GM03348 (cell line): ENCODE data around the gene ZNF398.

Experiments used
- DNase-seq: peaks from one replicate; pipeline ENCODE4 v3.0.0; 2012; ENCODE audit warnings: low spot score

The ZNF398 gene

DNA sequence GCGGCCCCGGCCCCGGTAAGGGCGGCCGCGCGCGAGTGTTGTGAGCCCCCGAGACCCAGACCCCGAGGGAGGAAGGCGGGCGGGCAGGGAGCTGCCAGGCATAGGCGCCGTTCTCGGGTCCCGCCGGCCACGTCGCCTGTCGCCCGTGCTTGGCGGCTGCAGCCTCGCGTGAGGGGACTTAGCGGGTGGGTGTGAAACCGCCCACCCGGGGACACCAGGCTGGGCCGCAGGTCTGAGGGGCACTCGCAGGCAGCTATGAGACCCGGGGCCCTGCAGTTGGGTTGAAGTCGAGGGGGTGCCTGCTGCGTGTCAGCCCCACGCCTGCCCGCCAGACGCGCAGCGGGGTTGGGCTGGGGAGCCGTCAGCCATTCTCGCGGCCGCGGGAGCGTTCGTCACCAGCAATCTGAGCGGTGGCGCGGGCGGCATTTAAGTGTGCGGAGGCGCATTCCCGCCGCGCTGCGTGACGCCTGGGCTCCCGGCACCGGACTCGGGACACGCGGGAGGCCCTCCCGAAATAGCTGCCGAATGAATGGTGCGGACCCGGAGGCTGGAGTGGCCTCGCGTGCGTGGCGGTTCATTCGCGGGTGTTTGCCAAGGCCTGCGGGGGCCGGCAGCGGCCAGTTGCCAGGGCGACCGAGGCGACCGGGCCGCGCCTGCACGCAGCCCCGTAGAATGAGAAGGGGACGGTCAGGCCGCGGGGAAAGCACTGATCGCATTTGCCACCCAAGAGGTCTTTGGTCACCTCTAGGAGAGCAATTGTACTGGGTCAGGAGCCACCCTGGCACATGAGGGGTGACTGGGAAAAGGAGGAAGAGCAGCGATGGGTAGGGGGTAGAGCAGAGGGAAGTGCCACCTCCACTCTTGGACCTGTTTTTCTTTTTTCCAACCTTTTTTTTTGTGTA is 750 bp downstream of the ZNF398 start:
- peak; percentile 84 for DNase-seq

DNA sequence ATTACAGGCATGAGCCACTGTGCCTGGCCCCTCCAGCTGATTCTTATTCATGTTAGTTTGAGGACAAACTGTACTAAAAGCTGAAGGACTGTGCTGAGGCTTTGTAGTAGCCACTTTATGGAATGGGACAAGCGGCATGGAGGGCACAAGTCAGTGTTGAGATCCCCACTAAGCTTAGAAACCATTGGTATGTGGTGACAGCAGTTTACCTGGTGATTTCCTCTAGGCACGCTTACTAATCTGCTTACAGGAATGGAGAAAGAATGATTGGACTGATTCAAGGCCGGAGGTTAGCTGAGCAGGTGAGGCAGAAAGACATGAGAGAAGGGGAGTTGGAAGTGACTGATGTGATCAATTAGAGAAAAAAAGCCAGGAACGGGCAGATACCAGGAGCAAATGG is 3.7 kb downstream of the ZNF398 start:
- DNase-seq: no peak

DNA sequence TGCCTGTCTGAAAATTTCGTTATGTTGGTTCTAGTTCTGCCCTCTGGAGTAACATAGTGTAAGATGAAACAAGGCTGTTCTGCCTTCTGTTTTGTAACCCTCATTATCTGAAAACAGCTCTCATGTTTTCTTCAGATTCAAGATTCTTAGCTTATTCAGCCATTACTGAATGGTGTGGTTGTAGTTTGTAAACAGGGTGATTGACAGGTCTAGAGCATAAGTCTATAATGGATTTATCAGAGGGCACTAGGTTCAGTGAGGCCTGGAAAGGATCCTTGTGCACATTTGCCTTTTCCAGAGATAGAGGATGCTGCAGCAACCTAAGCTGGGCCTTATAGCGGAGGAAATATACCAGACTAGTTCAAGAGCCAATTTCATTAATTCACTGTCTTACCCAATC is 6.1 kb downstream of the ZNF398 start:
- no peak for DNase-seq

DNA sequence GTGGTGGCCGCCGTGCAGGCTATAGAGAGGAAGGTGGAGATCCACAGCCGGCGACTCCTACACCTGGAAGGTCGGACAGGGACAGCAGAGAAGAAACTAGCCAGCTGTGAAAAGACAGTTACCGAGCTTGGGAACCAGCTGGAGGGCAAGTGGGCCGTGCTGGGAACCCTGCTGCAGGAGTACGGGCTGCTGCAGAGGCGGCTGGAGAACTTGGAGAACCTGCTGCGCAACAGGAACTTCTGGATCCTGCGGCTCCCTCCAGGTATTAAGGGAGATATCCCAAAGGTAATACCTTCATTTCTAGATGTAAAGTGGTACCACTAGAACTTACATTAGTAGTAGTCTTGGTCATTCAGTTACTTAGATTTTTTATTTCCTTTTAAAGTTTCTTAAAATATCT is 6.8 kb downstream of the ZNF398 start:
- DNase-seq: no peak

DNA sequence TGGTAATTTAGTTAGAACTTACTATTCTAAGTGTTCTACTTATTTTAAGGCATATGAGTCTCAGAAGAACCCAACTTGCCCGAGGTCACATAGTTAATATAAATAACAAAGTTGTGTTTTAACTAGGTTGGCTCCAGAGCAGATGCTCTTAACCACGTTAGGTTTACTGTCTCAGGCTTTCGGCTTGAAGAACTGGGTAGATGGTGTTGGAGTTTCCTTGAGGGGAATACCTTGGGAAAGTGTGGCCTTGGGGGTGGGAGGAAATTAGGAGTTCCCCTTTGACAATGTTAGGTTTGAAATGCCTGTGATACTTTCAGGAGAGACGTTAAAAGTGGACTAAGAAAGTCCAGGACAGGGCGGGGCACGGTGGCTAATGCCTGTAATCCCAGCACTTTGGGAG is 9.6 kb downstream of the ZNF398 start:
- no peak for DNase-seq

DNA sequence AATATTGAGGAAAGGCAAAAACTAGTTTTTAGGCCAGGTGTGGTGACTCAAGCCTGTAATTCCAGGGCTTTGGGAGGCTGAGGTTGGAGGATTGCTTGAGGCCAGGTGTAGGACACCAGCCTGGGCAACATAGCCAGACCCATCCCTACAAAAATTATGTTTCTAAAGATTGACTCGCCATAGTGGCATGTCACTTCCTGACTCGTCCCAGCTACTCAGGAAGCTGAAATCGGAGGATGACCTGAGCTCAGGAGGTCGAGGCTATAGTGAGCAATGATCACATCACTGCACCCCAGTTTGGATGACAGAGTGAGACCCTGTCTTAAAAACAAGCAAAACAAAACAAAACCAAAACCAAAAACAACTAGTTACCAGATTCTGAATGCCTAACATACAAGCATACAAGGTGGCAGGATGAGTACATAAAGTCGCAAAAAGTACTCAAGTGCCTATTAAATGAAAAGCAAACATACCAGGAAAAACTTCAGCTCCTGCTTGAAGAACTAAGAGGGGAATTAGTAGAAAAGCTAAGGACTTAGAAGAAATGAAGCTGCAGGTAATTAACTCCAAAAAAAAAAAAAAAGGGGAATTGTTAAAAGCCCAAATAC is 14.1 kb downstream of the ZNF398 start:
- no peak for DNase-seq

DNA sequence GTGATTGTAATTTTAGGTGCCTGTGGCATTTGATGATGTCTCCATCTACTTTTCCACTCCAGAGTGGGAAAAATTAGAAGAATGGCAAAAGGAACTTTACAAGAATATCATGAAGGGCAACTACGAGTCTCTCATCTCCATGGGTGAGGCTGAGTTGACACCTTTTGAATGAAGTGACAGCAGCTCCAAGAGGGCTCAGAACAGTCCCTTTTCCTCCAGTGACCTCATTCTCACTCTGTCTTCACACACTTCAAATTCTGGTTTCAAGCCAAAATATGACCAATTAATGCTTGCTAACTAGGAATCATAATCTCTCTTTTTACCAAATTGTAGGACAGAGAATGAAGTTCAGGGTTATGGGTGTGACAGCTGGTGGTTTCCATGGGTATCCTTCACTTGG is 18.9 kb downstream of the ZNF398 start:
- DNase-seq: no peak

DNA sequence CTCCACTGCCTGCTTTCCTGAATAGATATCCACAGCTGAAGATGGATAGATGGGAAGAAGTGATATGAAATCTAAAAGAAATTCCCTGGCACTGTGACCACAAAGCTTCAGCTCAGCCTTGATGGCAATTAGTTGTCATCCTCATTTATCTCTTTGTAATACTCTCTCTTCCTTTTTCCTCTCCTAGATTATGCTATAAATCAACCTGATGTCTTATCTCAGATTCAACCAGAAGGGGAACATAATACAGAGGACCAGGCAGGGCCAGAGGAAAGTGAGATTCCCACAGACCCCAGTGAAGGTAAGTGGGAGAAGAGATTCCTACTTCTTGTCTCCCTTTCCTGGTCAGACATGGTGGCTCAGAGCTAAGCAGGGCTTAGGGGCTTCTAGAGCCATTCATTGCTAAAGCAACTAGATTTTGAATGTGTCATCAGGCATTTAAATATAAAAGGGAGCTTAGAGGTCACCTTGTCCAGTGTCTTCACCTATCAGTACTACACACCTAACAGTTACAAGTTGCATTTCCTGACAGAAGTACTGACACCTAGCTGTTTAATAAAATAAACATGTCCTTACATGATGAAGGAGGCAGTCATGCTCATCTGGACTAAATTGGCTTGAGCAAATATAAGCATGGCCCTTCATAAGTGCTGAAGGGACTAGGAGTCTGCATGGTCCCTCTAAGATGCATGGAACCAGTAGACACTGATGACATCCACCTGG is 19.5 kb downstream of the ZNF398 start:
- no peak for DNase-seq

DNA sequence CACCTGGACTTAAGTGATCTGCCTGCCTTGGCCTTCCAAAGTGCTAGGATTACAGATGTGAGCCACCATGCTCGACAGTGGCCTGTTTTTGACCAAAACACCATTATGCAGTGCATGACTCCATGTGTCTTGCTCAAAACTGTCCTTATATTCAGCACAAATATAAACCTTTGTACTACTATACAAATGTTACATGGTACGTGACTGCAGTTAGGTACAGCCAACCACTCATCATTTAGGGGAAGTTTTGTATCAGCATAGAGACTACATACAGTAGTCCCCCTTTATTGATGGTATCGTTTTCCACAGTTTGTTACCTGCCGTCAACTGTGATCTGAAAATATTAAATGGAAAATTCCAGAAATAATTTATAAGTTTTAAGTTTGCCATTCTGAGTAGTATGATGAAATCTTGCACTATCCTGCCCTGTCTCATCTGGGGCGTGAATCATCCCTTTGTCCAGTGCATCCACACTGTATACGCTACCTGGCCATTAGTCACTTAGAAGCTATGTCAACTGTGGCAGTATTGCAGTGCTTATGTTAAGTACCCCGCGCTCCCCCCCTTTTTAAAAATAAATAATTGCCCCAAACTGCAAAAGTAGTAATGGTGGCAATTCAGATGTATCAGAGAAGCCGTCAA is 24.8 kb downstream of the ZNF398 start:
- no peak for DNase-seq

DNA sequence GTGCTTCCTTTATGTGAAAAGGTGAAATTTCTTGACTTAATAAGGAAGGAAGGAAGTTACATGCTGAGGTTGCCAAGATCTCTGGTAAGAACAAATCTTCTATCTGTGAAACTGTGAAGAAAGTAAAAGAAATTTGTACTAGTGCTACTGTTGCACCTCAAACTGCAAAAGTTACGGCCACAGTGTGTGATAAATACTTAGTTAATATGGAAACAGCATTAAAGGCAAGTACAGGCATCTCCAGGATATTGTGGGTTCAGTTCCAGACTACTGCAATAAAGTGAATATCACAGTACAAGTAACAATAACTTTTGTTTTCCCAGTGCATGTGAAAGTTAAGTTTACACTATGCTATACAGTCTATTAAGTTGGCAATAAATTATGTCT is 25.3 kb downstream of the ZNF398 start:
- DNase-seq: no peak

DNA sequence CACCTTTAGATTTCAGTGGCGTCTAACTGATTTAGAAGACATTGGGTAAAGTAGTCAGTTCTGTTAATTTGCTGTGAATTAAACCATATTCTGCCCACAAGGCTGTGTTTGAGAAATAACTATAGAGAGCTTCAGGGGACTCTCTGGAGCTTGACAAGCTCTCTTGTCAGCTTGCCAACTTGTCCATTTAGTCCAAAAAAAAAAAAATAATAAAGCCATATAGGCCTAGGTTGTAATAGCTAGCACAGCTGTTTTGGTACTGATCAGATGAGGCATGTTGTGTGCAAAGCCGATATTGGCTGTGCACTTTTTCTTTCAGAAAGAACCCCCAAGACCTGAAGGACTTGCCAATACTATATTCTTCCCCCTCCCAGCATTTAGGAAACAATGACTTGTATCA is 27.9 kb downstream of the ZNF398 start:
- DNase-seq: no peak

DNA sequence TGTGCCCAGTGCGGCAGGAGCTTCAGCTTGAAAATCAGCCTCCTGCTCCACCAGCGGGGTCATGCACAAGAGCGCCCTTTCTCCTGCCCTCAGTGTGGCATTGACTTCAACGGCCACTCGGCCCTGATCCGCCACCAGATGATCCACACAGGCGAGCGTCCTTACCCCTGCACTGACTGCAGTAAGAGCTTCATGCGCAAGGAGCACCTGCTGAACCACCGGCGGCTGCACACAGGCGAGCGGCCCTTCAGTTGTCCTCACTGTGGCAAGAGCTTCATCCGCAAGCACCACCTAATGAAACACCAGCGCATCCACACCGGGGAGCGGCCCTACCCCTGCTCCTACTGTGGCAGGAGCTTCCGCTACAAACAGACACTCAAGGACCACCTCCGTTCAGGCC is 32.0 kb downstream of the ZNF398 start:
- no peak for DNase-seq

DNA sequence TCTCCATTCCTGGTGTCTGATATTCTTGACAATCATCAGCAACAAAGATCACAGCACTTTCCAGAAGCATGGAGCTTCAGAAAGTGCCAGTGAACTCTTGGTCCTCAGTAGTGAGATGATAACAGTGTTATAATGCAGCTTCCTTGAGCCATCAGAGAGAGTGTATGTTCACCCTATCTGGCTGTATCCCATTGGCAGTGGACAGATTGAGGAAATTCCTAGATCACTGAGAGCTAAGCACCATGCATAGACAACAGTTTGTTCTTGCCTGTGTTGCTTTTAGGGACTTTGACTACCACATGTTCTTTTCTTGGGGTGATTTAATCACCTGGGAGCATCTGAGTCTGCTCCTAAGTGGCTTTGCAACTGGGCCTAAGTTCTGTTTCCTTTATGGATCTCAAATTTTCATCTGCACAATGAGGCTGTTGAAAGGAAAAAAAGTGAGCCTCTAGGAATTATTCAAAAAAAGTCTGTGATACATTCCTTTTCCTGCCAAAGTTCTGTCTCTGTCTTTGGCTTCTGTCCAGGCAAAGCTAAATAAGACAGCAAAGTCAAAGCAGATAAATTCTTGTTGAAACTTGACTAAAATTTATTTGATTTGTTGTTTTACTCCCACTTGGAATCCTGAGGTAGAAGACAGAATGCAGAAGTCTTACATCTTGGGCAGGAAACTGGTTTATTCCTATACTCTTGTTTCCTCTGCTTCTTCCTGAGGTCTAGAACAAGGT is 33.6 kb downstream of the ZNF398 start:
- no peak for DNase-seq

DNA sequence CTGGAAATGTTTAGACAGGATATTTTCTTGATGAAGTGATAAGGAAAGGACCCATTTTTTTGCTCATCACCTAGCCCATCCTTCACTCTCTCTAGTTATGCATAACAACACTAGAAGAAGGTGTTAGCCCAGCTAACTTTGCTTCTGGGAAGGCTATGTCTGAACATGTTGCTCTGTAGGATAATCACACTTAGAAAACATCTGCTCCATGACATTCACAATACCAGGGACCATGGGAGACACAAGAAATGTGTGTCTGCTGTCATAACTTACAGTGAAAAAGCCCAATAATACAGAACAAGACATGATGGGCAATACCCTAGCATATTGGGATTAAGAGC is 34.2 kb downstream of the ZNF398 start:
- DNase-seq: no peak

DNA sequence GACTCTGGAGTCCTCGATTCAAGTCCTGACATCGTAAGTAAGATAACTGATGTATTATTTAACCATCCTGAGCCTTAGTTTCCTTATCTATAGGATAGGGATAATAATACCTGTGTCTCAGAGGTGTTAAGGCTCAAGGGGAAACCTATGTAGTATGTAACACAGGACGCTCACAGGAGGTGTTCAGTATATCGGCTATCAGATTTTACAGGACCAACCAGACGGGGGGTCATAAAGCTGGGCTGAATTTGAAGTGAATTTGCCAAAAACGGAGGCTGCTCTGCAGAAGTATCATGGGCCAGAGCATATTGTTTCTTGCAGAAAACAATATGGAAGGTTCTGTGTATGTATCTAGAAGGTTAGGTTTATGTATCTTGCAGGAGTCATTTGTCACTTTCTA is 37.0 kb downstream of the ZNF398 start:
- no peak for DNase-seq

DNA sequence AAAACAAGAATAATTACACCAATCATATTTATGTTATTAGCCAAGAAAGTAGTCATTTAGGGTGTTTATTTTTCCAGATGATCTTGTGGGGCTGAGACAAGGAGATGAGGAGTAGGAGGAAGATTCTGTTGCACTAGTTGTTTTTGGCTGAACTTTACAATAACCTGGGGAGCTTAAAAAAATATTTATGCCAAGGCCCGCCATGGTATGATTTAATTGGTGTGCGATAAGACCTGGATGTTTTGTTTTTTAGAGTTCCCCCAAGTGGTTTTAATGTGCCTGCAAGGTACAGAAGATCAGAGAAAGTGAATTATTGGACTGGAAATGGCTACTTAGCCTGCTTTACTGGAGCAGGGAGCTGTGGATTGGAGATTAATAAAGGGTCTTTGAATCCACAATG is 41.0 kb downstream of the ZNF398 start:
- DNase-seq: no peak

DNA sequence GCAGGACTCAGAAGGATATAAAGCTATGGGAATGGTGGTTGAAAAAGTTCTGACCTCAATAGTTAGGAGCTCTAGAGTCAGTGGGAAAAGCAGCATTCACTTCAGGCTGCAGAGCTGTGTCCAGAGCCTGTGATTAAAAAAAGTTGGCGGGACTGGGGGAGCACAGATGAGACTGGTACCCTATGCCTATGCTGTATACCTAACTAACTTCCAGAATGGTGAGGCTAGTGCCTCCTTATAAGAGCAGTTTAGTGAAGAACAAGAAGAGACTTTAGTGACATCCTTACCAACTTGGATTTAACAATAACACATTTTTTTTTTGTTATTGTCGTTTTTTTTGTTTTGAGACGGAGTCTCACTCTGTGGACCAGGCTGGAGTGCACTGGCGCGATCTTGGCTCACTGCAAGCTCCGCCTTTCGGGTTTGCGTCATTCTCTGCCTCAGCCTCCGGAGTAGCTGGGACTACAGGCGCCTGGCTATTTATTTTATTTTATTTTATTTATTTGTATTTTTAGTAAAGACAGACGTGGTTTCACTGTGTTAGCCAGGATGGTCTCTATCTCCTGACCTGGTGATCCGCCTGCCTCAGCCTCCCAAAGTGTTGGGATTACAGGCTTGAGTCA is 41.5 kb downstream of the ZNF398 start:
- no peak for DNase-seq

DNA sequence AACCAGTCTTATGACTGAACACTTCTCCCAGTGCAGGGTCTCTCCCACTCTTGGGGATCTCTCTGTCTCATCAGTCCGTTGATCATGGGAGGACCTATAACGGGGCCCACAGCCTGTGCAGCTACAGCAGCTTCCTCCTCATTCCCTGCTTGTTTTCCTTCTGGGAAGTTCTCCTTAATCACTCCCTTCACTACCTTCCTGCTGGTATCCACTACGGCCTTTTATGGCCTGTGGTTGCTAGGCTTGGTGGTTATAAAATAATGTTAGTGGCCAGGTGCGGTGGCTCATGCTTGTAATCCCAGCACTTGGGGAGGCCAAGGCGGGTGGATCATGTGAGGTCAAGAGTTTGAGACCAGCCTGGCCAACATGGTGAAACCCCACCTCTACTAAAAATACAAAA is 44.6 kb downstream of the ZNF398 start:
- no peak for DNase-seq

DNA sequence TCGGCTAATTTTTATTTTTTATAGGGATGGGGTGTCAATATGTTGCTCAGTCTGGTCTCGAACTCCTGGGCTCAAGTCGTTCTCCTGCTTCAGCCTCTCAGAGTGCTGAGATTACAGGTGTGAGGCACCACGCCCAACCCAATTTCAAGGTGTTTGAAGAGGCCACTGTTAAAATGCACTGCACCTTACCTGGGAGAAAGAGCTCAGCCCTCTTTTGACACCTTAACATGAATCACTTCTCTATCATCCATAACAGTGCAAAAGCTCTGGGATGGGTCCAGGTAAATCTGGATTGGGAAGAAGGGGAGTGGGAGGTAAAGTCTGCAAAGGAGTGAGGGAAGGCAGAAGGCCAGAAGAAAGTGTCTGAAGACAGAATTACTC is 47.5 kb downstream of the ZNF398 start:
- DNase-seq: no peak

DNA sequence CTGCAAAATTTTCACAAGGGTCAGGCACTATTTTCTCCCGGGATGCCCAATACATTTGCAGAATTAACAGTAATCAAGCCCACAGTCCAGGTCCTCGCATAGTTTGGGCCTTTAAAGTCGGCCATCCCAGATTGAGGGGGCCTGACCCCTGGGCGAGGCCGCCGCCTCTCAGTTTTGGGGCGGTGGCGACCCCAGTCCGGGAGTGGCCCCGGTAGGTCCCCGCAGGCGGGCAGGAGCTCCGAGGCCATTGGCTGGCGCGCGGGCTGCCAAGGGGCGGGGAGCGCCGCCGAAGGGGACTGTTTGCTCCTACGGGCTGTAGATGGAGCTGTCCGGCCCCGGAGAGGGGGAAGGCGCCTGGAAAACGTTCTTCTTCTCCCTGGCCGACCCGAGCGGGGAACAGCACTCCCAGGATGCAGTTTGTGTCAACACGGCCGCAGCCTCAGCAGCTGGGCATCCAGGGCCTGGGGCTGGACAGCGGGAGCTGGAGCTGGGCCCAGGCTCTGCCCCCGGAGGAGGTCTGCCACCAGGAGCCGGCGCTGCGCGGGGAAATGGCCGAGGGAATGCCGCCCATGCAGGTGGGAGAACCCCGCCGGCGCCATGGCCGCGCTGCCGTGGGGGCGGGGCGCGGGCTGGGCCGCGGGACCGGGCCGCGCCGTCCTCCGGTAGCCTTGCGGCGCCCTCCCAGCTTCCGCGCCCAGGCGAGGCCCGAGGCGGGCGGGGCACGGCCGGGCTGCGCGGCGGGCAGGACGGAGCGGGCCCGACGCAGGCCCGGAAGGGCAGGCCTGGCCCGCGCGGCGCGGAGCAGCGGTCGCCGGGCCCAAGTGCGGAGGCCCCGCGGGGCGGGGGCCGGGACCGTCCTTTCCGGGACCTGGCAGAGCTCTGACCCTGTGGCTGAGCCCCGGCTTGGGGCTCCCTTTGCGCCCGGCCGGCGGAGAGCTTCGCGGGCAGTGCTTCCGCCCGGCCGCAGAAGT is 48.2 kb downstream of the ZNF398 start, which contains the start of gene ZNF282:
Gene ZNF282 (plus strand): TSS at position 367 of the 971 bp plus-strand sequence. CDS start 44 bp downstream, at position 411.
- DNase-seq: peak; percentile 99
